SK-N-SH (cell line): Measurements from ENCODE around the gene PCNX3. TPM values are rescaled to one million over a fixed set of nuclear protein-coding genes. Genes with fewer than 3 reads are reported as not detected.
A peak's percentile ranks its signal among the peaks of the same experiment; 100 is the strongest.

Experiments used
- CTCF ChIA-PET: fragments of 300-600, 350-600 bp; formaldehyde crosslinking; extraction: SDS; loops from one replicate; lab custom pipeline; 2021; lab: Yijun Ruan, JAX
- POLR2A ChIA-PET: fragments of 350-600 bp; sonication (Branson Sonifier 250); formaldehyde crosslinking; extraction: SDS; loops from one replicate; lab custom pipeline; 2020; ENCODE audit warnings: antibody characterized with exemption, inconsistent platforms; lab: Yijun Ruan, JAX
- DNase-seq: peaks from one replicate; pipeline ENCODE4 v3.0.0; 2012
- H2AFZ ChIP-seq: fragments of 200-600 bp; sonication (generic); 2 replicates; pipeline ENCODE4 v1.8.1; 2016; ENCODE audit warnings: antibody characterized with exemption, mild to moderate bottlenecking, low read depth
- H3F3A ChIP-seq: fragments of 200-600 bp; sonication (generic); replicated peaks from 2 replicates; pipeline ENCODE3; 2016; ENCODE audit warnings: antibody characterized with exemption, mild to moderate bottlenecking; ENCODE audit not compliant: insufficient read depth
- H3K27ac ChIP-seq, 2 experiments: fragments of 200-500 bp in 1 of 2; fragments of 200-600 bp in 1 of 2; sonication (Bioruptor generic) in 1 of 2; sonication (generic), shearing (Covaris generic) in 1 of 2; 2 replicates each; pipeline versions ENCODE4 v1.5.1 to v1.6.1; 2014 to 2016; ENCODE audit warnings: low read depth in 2 of 2, inconsistent platforms in 1 of 2, low read length in 1 of 2, mild to moderate bottlenecking in 1 of 2, mixed read lengths in 1 of 2
- H3K27me3 ChIP-seq: fragments of 200-600 bp; sonication (generic), shearing (Covaris generic); 2 replicates; pipeline ENCODE4 v1.6.1; 2016; ENCODE audit warnings: mixed run types; ENCODE audit not compliant: insufficient read depth
- H3K36me3 ChIP-seq, 2 experiments: fragments of 200-500 bp in 1 of 2; fragments of 200-600 bp in 1 of 2; sonication (Bioruptor generic) in 1 of 2; sonication (generic) in 1 of 2; replicated peaks in 1 of 2; 2 replicates each; pipeline versions ENCODE3 to v1.5.1; 2014 to 2016; ENCODE audit warnings: low read length in 1 of 2, mild to moderate bottlenecking in 1 of 2; ENCODE audit not compliant: insufficient read depth in 2 of 2, control insufficient read depth in 1 of 2
- H3K4me1 ChIP-seq, 2 experiments: fragments of 200-500 bp in 1 of 2; fragments of 200-600 bp in 1 of 2; sonication (Bioruptor generic) in 1 of 2; sonication (generic), shearing (Covaris generic) in 1 of 2; 2 replicates each; pipeline versions ENCODE4 v1.5.1 to v1.6.1; 2014 to 2016; ENCODE audit warnings: low read depth in 1 of 2, low read length in 1 of 2, mixed run types in 1 of 2; ENCODE audit not compliant: insufficient read depth in 2 of 2, control insufficient read depth in 1 of 2
- H3K4me2 ChIP-seq: fragments of 200-600 bp; sonication (generic), shearing (Covaris generic); 2 replicates; pipeline ENCODE4 v1.6.1; 2017; ENCODE audit warnings: mixed run types
- H3K4me3 ChIP-seq, 2 experiments: fragments of 200-500 bp in 1 of 2; fragments of 200-600 bp in 1 of 2; sonication (Bioruptor generic) in 1 of 2; sonication (generic), shearing (Covaris generic) in 1 of 2; 2 replicates each; pipeline versions ENCODE4 v1.5.1 to v1.8.1; 2014 to 2016; ENCODE audit warnings: low read depth in 2 of 2, inconsistent platforms in 1 of 2, low read length in 1 of 2, mild to moderate bottlenecking in 1 of 2, mixed read lengths in 1 of 2, moderate library complexity in 1 of 2
- H3K79me2 ChIP-seq: fragments of 200-600 bp; sonication (generic); 2 replicates; pipeline ENCODE4 v1.8.1; 2017; ENCODE audit warnings: mild to moderate bottlenecking; ENCODE audit not compliant: insufficient read depth
- H3K9ac ChIP-seq: fragments of 200-600 bp; sonication (generic); 2 replicates; pipeline ENCODE4 v1.6.1; 2017; ENCODE audit warnings: mixed run types
- H3K9me2 ChIP-seq: fragments of 200-600 bp; sonication (generic); 2 replicates; pipeline ENCODE4 v1.6.1; 2017; ENCODE audit warnings: mixed run types
- H3K9me3 ChIP-seq: fragments of 200-600 bp; sonication (generic); 2 replicates; pipeline ENCODE4 v1.6.1; 2017; ENCODE audit warnings: mixed run types, mild to moderate bottlenecking, moderate library complexity
- H4K20me1 ChIP-seq: fragments of 200-600 bp; sonication (generic); 2 replicates; pipeline ENCODE4 v1.6.1; 2017; ENCODE audit warnings: mild to moderate bottlenecking, mixed run types; ENCODE audit not compliant: insufficient read depth
- CHD2 ChIP-seq: fragments of 150-350 bp; IDR thresholded peaks from 2 replicates; pipeline ENCODE4 v1.6.1; 2018; ENCODE audit warnings: low read length; ENCODE audit not compliant: partially characterized antibody
- EP300 ChIP-seq, 2 experiments: IDR thresholded peaks; 2 replicates each; pipeline versions ENCODE4 v1.4.0 to v1.6.1; 2012; ENCODE audit warnings: borderline replicate concordance in 1 of 2, low read depth in 1 of 2, low read length in 1 of 2
- FOSL2 ChIP-seq: IDR thresholded peaks from 2 replicates; pipeline ENCODE4 v1.4.0; 2012; ENCODE audit warnings: low read depth, mild to moderate bottlenecking, moderate library complexity, borderline replicate concordance
- FOXJ3 ChIP-seq: sonication (generic); formaldehyde crosslinking; IDR thresholded peaks from 2 replicates; pipeline ENCODE4 v1.5.1; 2020; ENCODE audit warnings: mild to moderate bottlenecking, missing genetic modification reagents
- FOXM1 ChIP-seq: IDR thresholded peaks from 2 replicates; pipeline ENCODE4 v1.4.0; 2012; ENCODE audit warnings: low read depth, mild to moderate bottlenecking
- GABPA ChIP-seq: IDR thresholded peaks from 2 replicates; pipeline ENCODE4 v1.4.0; 2012; ENCODE audit warnings: low read depth, mild to moderate bottlenecking
- GATA2 ChIP-seq: sonication (generic); formaldehyde crosslinking; IDR thresholded peaks from 2 replicates; pipeline ENCODE4 v1.5.0; 2020; ENCODE audit warnings: mild to moderate bottlenecking, missing genetic modification reagents
- JUND ChIP-seq: IDR thresholded peaks from 2 replicates; pipeline ENCODE4 v1.4.0; 2012
- MXI1 ChIP-seq: IDR thresholded peaks from 2 replicates; pipeline ENCODE4 v1.6.1; 2012; ENCODE audit warnings: mild to moderate bottlenecking, low read depth, low read length, improper control_type of control experiment
- NRF1 ChIP-seq: IDR thresholded peaks from 2 replicates; pipeline ENCODE4 v1.6.1; 2012; ENCODE audit warnings: low read depth, mild to moderate bottlenecking, low read length
- POLR2AphosphoS5 ChIP-seq: IDR thresholded peaks from 2 replicates; pipeline ENCODE4 v1.6.1; 2012; ENCODE audit warnings: low read depth, low read length
- RCOR1 ChIP-seq: fragments of 150-350 bp; IDR thresholded peaks from 2 replicates; pipeline ENCODE4 v1.6.1; 2017; ENCODE audit warnings: antibody characterized with exemption, low read length
- RXRA ChIP-seq: IDR thresholded peaks from 2 replicates; pipeline ENCODE4 v1.4.0; 2012; ENCODE audit warnings: low read depth, mild to moderate bottlenecking, borderline replicate concordance
- SIN3A ChIP-seq: IDR thresholded peaks from 2 replicates; pipeline ENCODE4 v1.6.1; 2012; ENCODE audit warnings: low read depth, mild to moderate bottlenecking, low read length, moderate library complexity, borderline replicate concordance
- TAF1 ChIP-seq: IDR thresholded peaks from 2 replicates; pipeline ENCODE4 v1.6.1; 2012; ENCODE audit warnings: low read depth, mild to moderate bottlenecking, low read length, moderate library complexity, borderline replicate concordance
- TEAD4 ChIP-seq: IDR thresholded peaks from 2 replicates; pipeline ENCODE4 v1.4.0; 2012; ENCODE audit warnings: mild to moderate bottlenecking, borderline replicate concordance; ENCODE audit not compliant: insufficient read depth
- WGBS: methylation state at CpG from one replicate; pipeline ENCODE4 v1.1.6; 2017; ENCODE audit warnings: low lambda C conversion rate; 5-methylcytosine and 5-hydroxymethylcytosine counted together
- polyA plus RNA-seq, 3 experiments: library from polyadenylated mRNA; depleted of rRNA; stranded (reverse); fragments of >200 nt; gene quantifications; 2 replicates each; pipeline ENCODE4 v1.2.3, GENCODE V29; 2012
- TF ChIP-seq, protein P1 (sequence below): IDR thresholded peaks from 2 replicates; pipeline ENCODE4; 2012
- TF ChIP-seq, protein P2 (sequence below): fragments of 150-350 bp; IDR thresholded peaks from 2 replicates; pipeline ENCODE4 v1.6.1; 2017; ENCODE audit warnings: antibody characterized with exemption, low read length, low read depth, borderline replicate concordance
- TF ChIP-seq, protein P3 (sequence below): IDR thresholded peaks from 2 replicates; pipeline ENCODE4 v1.4.0; 2012; ENCODE audit warnings: low read depth, borderline replicate concordance
- TF ChIP-seq, protein P4 (sequence below): IDR thresholded peaks from 2 replicates; pipeline ENCODE4 v1.6.1; 2012; ENCODE audit warnings: mild to moderate bottlenecking, low read depth, low read length, moderate library complexity
- TF ChIP-seq, protein P5 (sequence below): IDR thresholded peaks from 2 replicates; pipeline ENCODE4 v1.4.0; 2012; ENCODE audit warnings: low read depth, borderline replicate concordance

Gene PCNX3
- polyA plus RNA-seq, 1 of the 3 experiments (the other 2 are of a cell fraction) = 33.7 TPM

DNA sequence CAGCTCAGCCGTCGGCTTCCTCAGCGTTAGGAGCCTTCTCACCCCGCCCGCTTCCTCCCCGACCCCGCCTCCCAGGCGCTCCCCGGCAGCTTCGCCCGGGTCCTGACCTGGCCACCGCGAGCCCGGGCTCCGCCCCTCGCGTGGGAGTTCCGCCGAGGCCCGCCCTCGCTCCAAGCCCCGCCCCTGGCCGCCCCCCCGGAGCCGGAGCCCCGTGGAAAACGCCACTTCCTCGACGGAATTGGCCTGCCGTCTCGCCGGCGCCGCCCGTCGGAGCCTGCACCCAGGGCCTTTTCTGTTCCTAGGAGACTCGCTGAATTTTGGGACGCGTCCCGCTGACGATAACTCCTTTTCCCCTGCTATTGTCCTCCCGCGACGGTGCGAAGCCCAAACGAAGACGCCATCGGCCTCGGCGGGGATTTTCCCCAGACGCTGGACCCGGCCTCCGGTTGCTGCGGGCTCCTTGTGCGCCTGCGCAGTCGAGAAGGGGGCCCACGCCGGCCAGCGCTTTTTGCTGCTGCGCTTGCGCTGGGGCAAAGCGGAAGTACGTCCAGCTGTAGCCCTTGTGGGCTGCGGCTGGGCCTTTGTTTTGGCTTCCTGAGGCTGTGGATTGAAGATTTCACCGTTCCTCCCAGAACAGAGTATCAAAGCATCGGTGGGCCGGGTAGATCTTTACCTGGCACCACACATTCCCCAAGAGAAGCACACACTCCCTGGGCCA, 37.1 kb downstream of the PCNX3 start:
- WGBS = under 1% methylated on average over 26 of the region's 68 CpGs
- TF ChIP-seq RCOR1 (no peak), MXI1 (peak; percentile 61), TEAD4 (no peak), TAF1 (no peak; the same call in 1 of the 2 replicates), GABPA (peak; percentile 48; the same call in 1 of the 2 replicates), CHD2 (peak; percentile 38), FOXM1 (no peak), SIN3A (peak; percentile 24; the same call in 1 of the 2 replicates), GATA2 (no peak), FOSL2 (no peak), NRF1 (peak; percentile 94), POLR2AphosphoS5 (peak; percentile 83), RXRA (peak; percentile 57; the same call in 1 of the 2 replicates), JUND (no peak), FOXJ3 (CRISPR knock-in tag) (no peak), EP300 (IDR thresholded peaks at IDR 0.05; ENCODE audit: borderline replicate concordance in 1 of 2, low read depth in 1 of 2, low read length in 1 of 2) (peak in 1 of 2 experiments; percentile 30; a peak in 1 of 4 replicates)
- TF ChIP-seq, protein P1, sequence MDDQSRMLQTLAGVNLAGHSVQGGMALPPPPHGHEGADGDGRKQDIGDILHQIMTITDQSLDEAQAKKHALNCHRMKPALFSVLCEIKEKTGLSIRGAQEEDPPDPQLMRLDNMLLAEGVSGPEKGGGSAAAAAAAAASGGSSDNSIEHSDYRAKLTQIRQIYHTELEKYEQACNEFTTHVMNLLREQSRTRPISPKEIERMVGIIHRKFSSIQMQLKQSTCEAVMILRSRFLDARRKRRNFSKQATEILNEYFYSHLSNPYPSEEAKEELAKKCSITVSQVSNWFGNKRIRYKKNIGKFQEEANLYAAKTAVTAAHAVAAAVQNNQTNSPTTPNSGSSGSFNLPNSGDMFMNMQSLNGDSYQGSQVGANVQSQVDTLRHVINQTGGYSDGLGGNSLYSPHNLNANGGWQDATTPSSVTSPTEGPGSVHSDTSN = no peak; the same call in none of the 2 replicates
- TF ChIP-seq, protein P2, sequence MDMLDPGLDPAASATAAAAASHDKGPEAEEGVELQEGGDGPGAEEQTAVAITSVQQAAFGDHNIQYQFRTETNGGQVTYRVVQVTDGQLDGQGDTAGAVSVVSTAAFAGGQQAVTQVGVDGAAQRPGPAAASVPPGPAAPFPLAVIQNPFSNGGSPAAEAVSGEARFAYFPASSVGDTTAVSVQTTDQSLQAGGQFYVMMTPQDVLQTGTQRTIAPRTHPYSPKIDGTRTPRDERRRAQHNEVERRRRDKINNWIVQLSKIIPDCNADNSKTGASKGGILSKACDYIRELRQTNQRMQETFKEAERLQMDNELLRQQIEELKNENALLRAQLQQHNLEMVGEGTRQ = no peak
- TF ChIP-seq, protein P3, sequence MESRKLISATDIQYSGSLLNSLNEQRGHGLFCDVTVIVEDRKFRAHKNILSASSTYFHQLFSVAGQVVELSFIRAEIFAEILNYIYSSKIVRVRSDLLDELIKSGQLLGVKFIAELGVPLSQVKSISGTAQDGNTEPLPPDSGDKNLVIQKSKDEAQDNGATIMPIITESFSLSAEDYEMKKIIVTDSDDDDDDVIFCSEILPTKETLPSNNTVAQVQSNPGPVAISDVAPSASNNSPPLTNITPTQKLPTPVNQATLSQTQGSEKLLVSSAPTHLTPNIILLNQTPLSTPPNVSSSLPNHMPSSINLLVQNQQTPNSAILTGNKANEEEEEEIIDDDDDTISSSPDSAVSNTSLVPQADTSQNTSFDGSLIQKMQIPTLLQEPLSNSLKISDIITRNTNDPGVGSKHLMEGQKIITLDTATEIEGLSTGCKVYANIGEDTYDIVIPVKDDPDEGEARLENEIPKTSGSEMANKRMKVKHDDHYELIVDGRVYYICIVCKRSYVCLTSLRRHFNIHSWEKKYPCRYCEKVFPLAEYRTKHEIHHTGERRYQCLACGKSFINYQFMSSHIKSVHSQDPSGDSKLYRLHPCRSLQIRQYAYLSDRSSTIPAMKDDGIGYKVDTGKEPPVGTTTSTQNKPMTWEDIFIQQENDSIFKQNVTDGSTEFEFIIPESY = 0 out of 2 replicates have a peak, but pooled peaks have one; percentile 8
- TF ChIP-seq, protein P4, sequence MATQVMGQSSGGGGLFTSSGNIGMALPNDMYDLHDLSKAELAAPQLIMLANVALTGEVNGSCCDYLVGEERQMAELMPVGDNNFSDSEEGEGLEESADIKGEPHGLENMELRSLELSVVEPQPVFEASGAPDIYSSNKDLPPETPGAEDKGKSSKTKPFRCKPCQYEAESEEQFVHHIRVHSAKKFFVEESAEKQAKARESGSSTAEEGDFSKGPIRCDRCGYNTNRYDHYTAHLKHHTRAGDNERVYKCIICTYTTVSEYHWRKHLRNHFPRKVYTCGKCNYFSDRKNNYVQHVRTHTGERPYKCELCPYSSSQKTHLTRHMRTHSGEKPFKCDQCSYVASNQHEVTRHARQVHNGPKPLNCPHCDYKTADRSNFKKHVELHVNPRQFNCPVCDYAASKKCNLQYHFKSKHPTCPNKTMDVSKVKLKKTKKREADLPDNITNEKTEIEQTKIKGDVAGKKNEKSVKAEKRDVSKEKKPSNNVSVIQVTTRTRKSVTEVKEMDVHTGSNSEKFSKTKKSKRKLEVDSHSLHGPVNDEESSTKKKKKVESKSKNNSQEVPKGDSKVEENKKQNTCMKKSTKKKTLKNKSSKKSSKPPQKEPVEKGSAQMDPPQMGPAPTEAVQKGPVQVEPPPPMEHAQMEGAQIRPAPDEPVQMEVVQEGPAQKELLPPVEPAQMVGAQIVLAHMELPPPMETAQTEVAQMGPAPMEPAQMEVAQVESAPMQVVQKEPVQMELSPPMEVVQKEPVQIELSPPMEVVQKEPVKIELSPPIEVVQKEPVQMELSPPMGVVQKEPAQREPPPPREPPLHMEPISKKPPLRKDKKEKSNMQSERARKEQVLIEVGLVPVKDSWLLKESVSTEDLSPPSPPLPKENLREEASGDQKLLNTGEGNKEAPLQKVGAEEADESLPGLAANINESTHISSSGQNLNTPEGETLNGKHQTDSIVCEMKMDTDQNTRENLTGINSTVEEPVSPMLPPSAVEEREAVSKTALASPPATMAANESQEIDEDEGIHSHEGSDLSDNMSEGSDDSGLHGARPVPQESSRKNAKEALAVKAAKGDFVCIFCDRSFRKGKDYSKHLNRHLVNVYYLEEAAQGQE = no peak
- TF ChIP-seq, protein P5, sequence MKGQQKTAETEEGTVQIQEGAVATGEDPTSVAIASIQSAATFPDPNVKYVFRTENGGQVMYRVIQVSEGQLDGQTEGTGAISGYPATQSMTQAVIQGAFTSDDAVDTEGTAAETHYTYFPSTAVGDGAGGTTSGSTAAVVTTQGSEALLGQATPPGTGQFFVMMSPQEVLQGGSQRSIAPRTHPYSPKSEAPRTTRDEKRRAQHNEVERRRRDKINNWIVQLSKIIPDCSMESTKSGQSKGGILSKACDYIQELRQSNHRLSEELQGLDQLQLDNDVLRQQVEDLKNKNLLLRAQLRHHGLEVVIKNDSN = no peak

More for the DNA sequence above, 37.1 kb downstream of the PCNX3 start:
- Histone ChIP-seq H3F3A (peaks cover 50% of the 10 kb centered on the region), H4K20me1 (no peaks in the 10 kb centered on the region), H3K4me2 (peak overlapping the region; percentile 80), H2AFZ (peak overlapping the region; percentile 53; the same call in 1 of the 2 replicates), H3K4me1 (peaks cover 11 to 24% of the 10 kb centered on the region in 2 experiments), H3K27ac (peak overlapping the region; percentile 92 to 98), H3K27me3 (no peaks in the 10 kb centered on the region), H3K79me2 (peaks cover 6% of the 10 kb centered on the region; the same call in 1 of the 2 replicates), H3K4me3 (peak overlapping the region; percentile 51 to 56), H3K9me2 (no peaks in the 10 kb centered on the region), H3K9me3 (no peaks in the 10 kb centered on the region), H3K9ac (peak overlapping the region; percentile 66), H3K36me3 (peaks cover 27 to 43% of the 10 kb centered on the region in 2 experiments)
- ChIA-PET CTCF (interaction anchor here (0.7 to 2.7 kb wide), 6 partner anchors 10 to 199 kb away, joined by 3 to 13 read pairs (median 6); partner anchors contain the start of genes RELA and SIPA1), POLR2A (interaction anchor here (0.5 to 4.1 kb wide), 10 partner anchors 9 to 169 kb away, joined by 3 to 25 read pairs (median 4); partner anchors contain the start of genes RELA, RNASEH2C and SIPA1)
- DNase-seq = peak; percentile 99
